ENCODE measurements around the gene IDI1.

DNA sequence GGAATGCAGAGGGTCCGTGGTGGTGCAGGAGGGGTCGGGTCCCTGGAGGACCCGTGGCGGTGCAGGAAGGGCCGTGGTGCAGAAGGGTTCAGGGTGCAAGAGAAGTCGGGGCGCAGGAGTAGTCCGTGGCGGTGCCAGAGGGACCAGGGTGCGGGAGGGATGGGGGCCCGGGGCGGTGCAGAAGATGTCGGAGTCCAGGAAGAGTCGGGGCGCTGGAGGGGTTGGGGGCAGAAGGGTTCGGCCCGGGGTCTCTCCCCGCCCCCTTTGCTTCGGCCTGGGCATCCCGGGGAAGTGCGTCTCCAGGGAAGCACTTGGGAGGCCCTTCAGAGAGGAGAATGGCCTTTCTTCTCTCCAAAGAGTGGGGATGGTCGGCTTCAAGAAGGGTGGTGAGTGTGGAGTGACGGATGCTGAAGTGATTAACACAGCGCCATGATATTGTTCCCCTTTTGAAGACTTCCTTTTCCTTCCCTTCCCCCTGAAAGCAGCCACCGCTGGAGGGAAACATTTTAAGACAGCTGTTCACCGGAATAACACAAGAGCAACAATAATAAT, 8.3 kb upstream of the IDI1 start:
- TF ChIP-seq CTCF (IDR thresholded peaks at IDR 0.05) (no peak), POLR2A (IDR thresholded peaks at IDR 0.05) (no peak)

Measured in lower leg skin (tissue), 3 donors.